Measurements from ENCODE around the gene H1-8. TPM values are rescaled to one million over a fixed set of nuclear protein-coding genes. Genes with fewer than 3 reads are reported as not detected.
"Not testable (repeated sequence)": the region's sequence is repeated elsewhere in the genome, so short reads cannot be mapped to it uniquely, and the experiment has no call there.

Gene H1-8
- total RNA-seq (2014; rRNA removed) (not detected in 2 replicates), Bru-seq, nascent RNA (not detected), BruChase-seq, experiment 1, labeled RNA remaining after a 6-hour chase (percentile 8 among the genes with signal in this experiment), BruChase-seq, experiment 2, labeled RNA remaining after a 2-hour chase (not detected)
- long read RNA-seq: 0 reads

GRCh38 chr3:129543156-129543790 lies at the start of gene H1-8:
Gene H1-8 (plus strand): TSS chr3:129543175. CDS start chr3:129543219, 44 bp downstream.
- no peaks in the 10 kb centered on the region for H3K4me1 ChIP-seq (ENCODE audit: insufficient read depth, low read length)
- H3K9me3 ChIP-seq (ENCODE audit: low read length): no peaks in the 10 kb centered on the region
- H2AFZ ChIP-seq (ENCODE audit: low read length): no peak within 1 kb of the TSS
- ChIA-PET POLR2A (ENCODE audit: unreplicated experiment) (no interaction called here), CTCF (no interaction called here)
- no peaks in the 10 kb centered on the region for H3K36me3 ChIP-seq (ENCODE audit: low read depth, low read length)
- BruUV-seq (replicated peaks): no TSS peak
- TF ChIP-seq, protein P1, sequence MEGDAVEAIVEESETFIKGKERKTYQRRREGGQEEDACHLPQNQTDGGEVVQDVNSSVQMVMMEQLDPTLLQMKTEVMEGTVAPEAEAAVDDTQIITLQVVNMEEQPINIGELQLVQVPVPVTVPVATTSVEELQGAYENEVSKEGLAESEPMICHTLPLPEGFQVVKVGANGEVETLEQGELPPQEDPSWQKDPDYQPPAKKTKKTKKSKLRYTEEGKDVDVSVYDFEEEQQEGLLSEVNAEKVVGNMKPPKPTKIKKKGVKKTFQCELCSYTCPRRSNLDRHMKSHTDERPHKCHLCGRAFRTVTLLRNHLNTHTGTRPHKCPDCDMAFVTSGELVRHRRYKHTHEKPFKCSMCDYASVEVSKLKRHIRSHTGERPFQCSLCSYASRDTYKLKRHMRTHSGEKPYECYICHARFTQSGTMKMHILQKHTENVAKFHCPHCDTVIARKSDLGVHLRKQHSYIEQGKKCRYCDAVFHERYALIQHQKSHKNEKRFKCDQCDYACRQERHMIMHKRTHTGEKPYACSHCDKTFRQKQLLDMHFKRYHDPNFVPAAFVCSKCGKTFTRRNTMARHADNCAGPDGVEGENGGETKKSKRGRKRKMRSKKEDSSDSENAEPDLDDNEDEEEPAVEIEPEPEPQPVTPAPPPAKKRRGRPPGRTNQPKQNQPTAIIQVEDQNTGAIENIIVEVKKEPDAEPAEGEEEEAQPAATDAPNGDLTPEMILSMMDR (conservative IDR thresholded peaks at IDR 0.05; ENCODE audit: low read depth, low read length): no peak
- TF ChIP-seq EZH2 (IDR thresholded peaks at IDR 0.05; ENCODE audit: low read length, unreplicated experiment) (no peak), EZH2phosphoT487 (IDR thresholded peaks at IDR 0.05; ENCODE audit: borderline replicate concordance, low read length) (no peak)
- no peaks in the 10 kb centered on the region for H3K27me3 ChIP-seq (ENCODE audit: low read length)
- no peaks in the 10 kb centered on the region for H3F3A ChIP-seq (ENCODE audit: low read length, unreplicated experiment)
- H3K4me3 ChIP-seq (ENCODE audit: low read length): no peak within 1 kb of the TSS
- ATAC-seq: no peak
- intact Hi-C loops (cut with micrococcal nuclease): no loop called here
- no peaks in the 10 kb centered on the region for H3K9me2 ChIP-seq (replicated peaks; ENCODE audit: low read length)
- no peak within 1 kb of the TSS for H3K4me2 ChIP-seq (ENCODE audit: low read length)
- no peak within 1 kb of the TSS for H3K27ac ChIP-seq (ENCODE audit: low read length)
- H3K79me2 ChIP-seq (ENCODE audit: low read length): no peaks in the 10 kb centered on the region
- H4K20me1 ChIP-seq (ENCODE audit: low read length): no peaks in the 10 kb centered on the region
- no peak within 1 kb of the TSS for H3K9ac ChIP-seq (ENCODE audit: low read length)
- no peak for DNase-seq

GRCh38 chr3:129493206-129493605 lies 49.8 kb upstream of the H1-8 start:
- no peaks in the 10 kb centered on the region for H3K79me2 ChIP-seq (ENCODE audit: low read length)
- no peaks in the 10 kb centered on the region for H3K9me3 ChIP-seq (ENCODE audit: low read length)
- ATAC-seq: no peak
- ChIA-PET POLR2A (ENCODE audit: unreplicated experiment) (no interaction called here), CTCF (no interaction called here)
- intact Hi-C loops (cut with micrococcal nuclease): no loop called here
- H3K36me3 ChIP-seq (ENCODE audit: low read depth, low read length): no peaks in the 10 kb centered on the region
- H3K4me1 ChIP-seq (ENCODE audit: insufficient read depth, low read length): peaks cover 20% of the 10 kb centered on the region
- no peak overlapping the region for H3K27ac ChIP-seq (ENCODE audit: low read length)
- H3K4me3 ChIP-seq (ENCODE audit: low read length): no peak overlapping the region
- H4K20me1 ChIP-seq (ENCODE audit: low read length): no peaks in the 10 kb centered on the region
- no peak overlapping the region for H3K9ac ChIP-seq (ENCODE audit: low read length)
- TF ChIP-seq, protein P1 (conservative IDR thresholded peaks at IDR 0.05; ENCODE audit: low read depth, low read length): no peak
- no peak for TF ChIP-seq EZH2 (IDR thresholded peaks at IDR 0.05; ENCODE audit: low read length, unreplicated experiment)
- no peak for TF ChIP-seq EZH2phosphoT487 (IDR thresholded peaks at IDR 0.05; ENCODE audit: borderline replicate concordance, low read length)
- no peak for DNase-seq
- no peak overlapping the region for H3K4me2 ChIP-seq (ENCODE audit: low read length)
- H3F3A ChIP-seq (ENCODE audit: low read length, unreplicated experiment): no peaks in the 10 kb centered on the region
- no peak overlapping the region for H2AFZ ChIP-seq (ENCODE audit: low read length)
- no peaks in the 10 kb centered on the region for H3K9me2 ChIP-seq (replicated peaks; ENCODE audit: low read length)
- BruUV-seq (replicated peaks): no TSS peak
- H3K27me3 ChIP-seq (ENCODE audit: low read length): no peaks in the 10 kb centered on the region

DNA sequence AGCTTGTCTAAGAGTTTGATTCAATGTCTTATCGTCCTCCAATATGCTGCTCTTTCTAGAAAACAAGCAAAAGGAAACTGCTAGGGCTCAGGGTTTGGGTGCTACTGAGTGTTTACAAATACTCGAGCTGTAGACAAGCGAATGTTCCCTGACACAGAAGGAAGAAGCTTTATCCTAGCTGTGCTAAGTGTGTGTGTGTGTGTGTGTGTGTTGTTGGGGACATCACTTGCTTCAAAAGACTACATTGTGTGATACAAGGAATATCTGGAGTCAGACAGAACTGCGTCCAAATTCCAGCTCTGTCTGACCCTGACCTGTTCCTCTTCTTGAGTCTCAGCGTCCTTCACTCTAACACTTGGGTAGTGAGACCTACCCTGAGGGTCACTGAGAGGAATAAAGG lies 48.5 kb upstream of the H1-8 start:
- H3K79me2 ChIP-seq (ENCODE audit: low read length); intact Hi-C loops (cut with micrococcal nuclease); DNase-seq; ATAC-seq; H3F3A ChIP-seq (ENCODE audit: low read length, unreplicated experiment); H3K9me3 ChIP-seq (ENCODE audit: low read length); H3K36me3 ChIP-seq (ENCODE audit: low read depth, low read length); H3K27me3 ChIP-seq (ENCODE audit: low read length); CTCF ChIA-PET; H2AFZ ChIP-seq (ENCODE audit: low read length); H4K20me1 ChIP-seq (ENCODE audit: low read length); POLR2A ChIA-PET (ENCODE audit: unreplicated experiment); BruUV-seq (replicated peaks); H3K4me3 ChIP-seq (ENCODE audit: low read length); H3K9me2 ChIP-seq (replicated peaks; ENCODE audit: low read length): not testable (repeated sequence)
- Histone ChIP-seq H3K4me1 (ENCODE audit: insufficient read depth, low read length) (peaks cover 26% of the 10 kb centered on the region), H3K27ac (ENCODE audit: low read length) (peak overlapping the region; percentile 83), H3K9ac (ENCODE audit: low read length) (peak overlapping the region; percentile 32; the same call in 1 of the 2 replicates), H3K4me2 (ENCODE audit: low read length) (peak overlapping the region; percentile 28; the same call in 1 of the 2 replicates)

GRCh38 chr3:129495006-129495639 lies 47.9 kb upstream of the H1-8 start:
- peak; percentile 66 for DNase-seq
- ATAC-seq: peak; percentile 65
- H3K9me2 ChIP-seq (replicated peaks; ENCODE audit: low read length); H3K36me3 ChIP-seq (ENCODE audit: low read depth, low read length); H3K27me3 ChIP-seq (ENCODE audit: low read length); POLR2A ChIA-PET (ENCODE audit: unreplicated experiment); BruUV-seq (replicated peaks); H2AFZ ChIP-seq (ENCODE audit: low read length); H3K79me2 ChIP-seq (ENCODE audit: low read length); H3K4me3 ChIP-seq (ENCODE audit: low read length); H4K20me1 ChIP-seq (ENCODE audit: low read length); H3K9me3 ChIP-seq (ENCODE audit: low read length); CTCF ChIA-PET; intact Hi-C loops (cut with micrococcal nuclease); H3F3A ChIP-seq (ENCODE audit: low read length, unreplicated experiment): not testable (repeated sequence)
- Histone ChIP-seq H3K9ac (ENCODE audit: low read length) (peak overlapping the region; percentile 58), H3K4me2 (ENCODE audit: low read length) (peak overlapping the region; percentile 44; the same call in 1 of the 2 replicates), H3K27ac (ENCODE audit: low read length) (peak overlapping the region; percentile 88), H3K4me1 (ENCODE audit: insufficient read depth, low read length) (peaks cover 26% of the 10 kb centered on the region)

DNA sequence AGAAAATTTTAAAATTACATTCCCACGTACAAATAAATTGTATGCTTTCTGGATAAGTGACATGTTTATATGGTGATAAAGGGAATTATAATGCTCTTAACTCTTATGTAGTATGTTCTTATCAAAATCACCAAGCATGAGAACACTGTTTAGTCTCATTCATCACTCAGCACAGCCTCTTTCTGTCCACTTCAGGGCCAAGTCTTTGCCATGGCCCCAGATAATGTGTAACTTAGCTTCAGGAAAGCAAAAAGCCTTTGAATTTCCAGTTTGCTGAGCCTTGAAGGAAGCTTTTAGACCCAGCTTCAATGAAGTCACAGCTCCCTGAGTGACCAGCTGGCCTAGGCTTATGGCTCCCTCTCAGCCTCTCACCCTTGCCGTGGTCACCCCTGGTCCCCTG lies 45.1 kb upstream of the H1-8 start:
- CTCF ChIA-PET; H2AFZ ChIP-seq (ENCODE audit: low read length); H3F3A ChIP-seq (ENCODE audit: low read length, unreplicated experiment); ATAC-seq; H3K36me3 ChIP-seq (ENCODE audit: low read depth, low read length); H4K20me1 ChIP-seq (ENCODE audit: low read length); DNase-seq; H3K4me3 ChIP-seq (ENCODE audit: low read length); H3K27ac ChIP-seq (ENCODE audit: low read length); intact Hi-C loops (cut with micrococcal nuclease); H3K4me2 ChIP-seq (ENCODE audit: low read length); H3K9me2 ChIP-seq (replicated peaks; ENCODE audit: low read length); H3K27me3 ChIP-seq (ENCODE audit: low read length); POLR2A ChIA-PET (ENCODE audit: unreplicated experiment); H3K9me3 ChIP-seq (ENCODE audit: low read length); BruUV-seq (replicated peaks); H3K9ac ChIP-seq (ENCODE audit: low read length); H3K79me2 ChIP-seq (ENCODE audit: low read length): not testable (repeated sequence)
- H3K4me1 ChIP-seq (ENCODE audit: insufficient read depth, low read length): peaks cover 20% of the 10 kb centered on the region

All from PC-3 (cell line).